Activated CD4-positive, alpha-beta T cell treated with anti-CD3 and anti-CD28 coated beads, Interleukin-2, Interleukin-4, amounts not matched to agents 100 ng/mL and 50 ng/mL, durations not matched to agents 16 hours and 8 hours (primary cell): ENCODE data around the gene GORASP1.
A peak's percentile ranks its signal among the peaks of the same experiment; 100 is the strongest.
"Not testable (repeated sequence)": the region's sequence is repeated elsewhere in the genome, so short reads cannot be mapped to it uniquely, and the experiment has no call there.

Source experiments
- DNase-seq: peaks from one replicate; pipeline ENCODE4 v3.0.0-alpha.2; 2020; ENCODE audit warnings: low spot score

GORASP1 gene

GRCh38 chr3:39064646-39065045, 42.8 kb downstream of the GORASP1 start:
- DNase-seq, result no peak

GRCh38 chr3:39063143-39063542, 44.3 kb downstream of the GORASP1 start:
- peak; percentile 46 for DNase-seq

DNA sequence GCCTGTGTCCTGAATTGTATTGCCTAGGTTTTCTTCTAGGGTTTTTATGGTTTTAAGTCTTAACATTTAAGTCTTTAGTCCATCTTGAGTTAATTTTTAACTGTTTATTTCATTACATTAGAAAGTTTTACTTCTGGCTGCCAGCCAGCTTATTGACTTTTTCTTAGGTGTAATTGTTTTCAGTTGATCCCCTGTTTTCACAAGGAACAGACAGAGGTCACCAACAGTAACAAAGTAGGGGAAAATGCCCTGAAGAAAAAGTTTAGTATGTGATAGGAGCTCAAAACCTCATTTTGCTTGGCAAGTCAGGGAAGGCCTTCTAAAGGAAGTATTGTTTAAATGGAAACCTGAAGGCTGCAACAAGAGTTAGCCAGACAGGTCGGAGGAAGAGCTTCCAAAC, 45.2 kb downstream of the GORASP1 start:
- DNase-seq, result no peak

DNA sequence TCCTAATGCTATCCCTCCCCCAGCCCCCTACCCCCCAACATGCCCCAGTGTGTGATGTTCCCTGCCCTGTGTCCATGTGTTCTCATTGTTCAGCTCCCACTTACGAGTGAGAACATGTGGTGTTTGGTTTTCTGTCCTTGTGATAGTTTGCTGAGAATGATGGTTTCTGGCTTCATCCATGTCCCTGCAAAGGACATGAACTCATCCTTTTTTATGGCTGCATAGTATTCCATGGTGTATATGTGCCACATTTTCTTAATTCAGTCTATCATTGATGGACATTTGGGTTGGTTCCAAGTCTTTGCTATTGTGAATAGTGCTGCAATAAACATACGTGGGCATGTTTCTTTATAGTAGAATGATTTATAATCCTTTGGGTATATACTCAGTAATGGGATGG, 46.2 kb downstream of the GORASP1 start:
- DNase-seq, result not testable (repeated sequence)

GRCh38 chr3:39056151-39056550, 51.3 kb downstream of the GORASP1 start:
- DNase-seq, result peak; percentile 19

GRCh38 chr3:39053696-39054095, 53.7 kb downstream of the GORASP1 start:
- no peak for DNase-seq

GRCh38 chr3:39052583-39052982, 54.8 kb downstream of the GORASP1 start:
- DNase-seq, result no peak

DNA sequence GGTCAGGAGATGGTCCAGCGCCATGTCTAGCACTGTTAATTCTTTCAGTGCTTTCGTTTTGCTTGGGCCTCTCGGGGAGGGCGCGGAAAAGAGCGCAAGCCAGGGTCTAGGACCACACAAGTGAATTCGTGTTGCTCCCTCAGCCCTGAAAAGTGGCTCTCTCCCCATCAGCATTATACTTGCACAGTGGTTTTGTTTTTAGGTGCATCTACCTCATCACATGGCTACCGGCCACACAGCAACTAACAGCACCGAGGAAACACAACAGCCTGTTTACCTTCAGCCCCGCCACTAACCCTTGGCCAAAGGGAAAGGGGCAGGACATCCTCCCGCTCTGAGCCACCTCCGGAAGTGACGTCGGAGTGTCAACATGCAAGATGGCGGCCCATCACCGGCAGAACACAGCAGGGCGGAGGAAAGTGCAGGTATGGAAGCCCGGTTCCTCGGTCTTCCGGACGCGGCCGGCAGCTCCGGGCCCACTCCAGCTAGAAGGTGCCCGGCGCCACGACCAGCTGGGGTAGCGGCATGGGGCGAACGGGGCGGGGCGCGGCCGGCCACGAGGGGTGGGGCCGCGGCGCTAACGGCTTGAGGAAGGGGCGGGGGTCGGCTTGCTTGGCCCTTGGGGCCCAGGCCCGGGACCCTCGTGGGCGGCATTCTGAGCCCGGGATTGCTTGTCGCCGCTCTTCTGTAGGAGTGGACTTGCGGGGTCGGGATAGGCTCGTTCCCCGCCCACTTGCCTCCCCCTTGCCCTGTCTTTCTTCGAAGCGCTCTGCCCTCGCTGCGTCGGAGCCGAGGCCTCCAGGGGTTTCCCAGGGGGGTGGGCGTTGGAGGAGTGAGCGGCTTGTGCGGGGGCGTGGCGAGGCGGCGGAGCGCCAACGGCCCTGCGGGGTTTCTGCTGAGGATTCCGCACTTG, 55.5 kb downstream of the GORASP1 start, which contains the start of the genes SCN11A and WDR48:
SCN11A (minus strand) TSS at position 296 of the 913 bp plus-strand sequence. CDS start 101,582 bp downstream, outside the sequence.
WDR48 (plus strand) TSS at position 368 of the 913 bp plus-strand sequence; CDS start at position 378, 10 bp downstream.
- peak; percentile 95 for DNase-seq

- DNase-seq, result no peak
These were observed 57.4 kb downstream of the GORASP1 start for GRCh38 chr3:39050029-39050428.
